GM19452 (cell line): ENCODE data around the gene DNAJC11.
A peak's percentile ranks its signal among the peaks of the same experiment; 100 is the strongest.

Experiments
- ATAC-seq: cut with Tn5 transposase; IDR thresholded peaks from one replicate; pipeline ENCODE4 v1.9.1; 2021; ENCODE audit not compliant: unreplicated experiment

Gene DNAJC11

GRCh38 chr1:6627031-6627430, 74.6 kb downstream of the DNAJC11 start:
- no peak for ATAC-seq

GRCh38 chr1:6625584-6626149, 75.9 kb downstream of the DNAJC11 start:
- ATAC-seq: peak; percentile 38

GRCh38 chr1:6624710-6625583, 76.7 kb downstream of the DNAJC11 start, which contains the start of gene THAP3:
Gene THAP3 (plus strand): TSS chr1:6624868. CDS start chr1:6625219, 351 bp downstream.
- ATAC-seq: peak; percentile 78

- no peak for ATAC-seq
Measured at GRCh38 chr1:6623269-6623965, 78.2 kb downstream of the DNAJC11 start.

DNA sequence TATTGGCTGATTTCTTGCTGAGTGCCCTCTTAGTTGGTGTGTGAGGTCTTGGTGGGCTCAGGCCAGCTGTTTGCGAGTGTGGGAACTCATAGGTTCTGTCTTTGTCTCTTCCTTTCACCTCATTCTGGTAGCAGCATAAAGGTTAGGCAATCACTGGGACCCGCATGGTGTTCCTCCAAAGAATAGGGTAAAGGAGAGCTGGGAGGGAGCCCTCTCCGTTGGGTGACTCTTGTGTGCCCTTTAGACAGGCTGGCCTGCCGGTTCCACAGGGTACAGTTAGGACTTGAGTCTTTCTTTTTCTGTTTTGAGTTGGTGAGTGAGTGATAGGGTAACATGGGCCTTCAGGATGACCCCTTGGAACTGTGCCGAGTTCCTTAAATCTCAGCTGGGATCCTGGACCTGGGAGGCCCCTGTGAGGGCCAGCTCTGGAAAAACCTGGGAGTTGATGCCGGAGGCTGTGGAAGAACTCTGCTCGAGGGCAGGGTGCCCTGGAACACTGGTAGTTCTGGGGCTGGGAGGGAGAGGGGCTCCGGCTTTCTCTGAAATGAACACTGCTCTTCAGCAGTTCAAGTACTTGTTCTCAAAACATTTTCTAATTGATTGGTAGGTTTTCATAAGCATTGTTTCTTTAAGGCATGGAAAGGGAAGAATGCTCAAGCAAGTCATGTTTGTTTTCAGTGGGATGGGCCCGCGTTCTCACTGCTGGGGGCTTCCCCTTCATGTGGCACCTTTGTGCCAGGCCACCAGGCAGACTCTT, 79.0 kb downstream of the DNAJC11 start:
- ATAC-seq: no peak

DNA sequence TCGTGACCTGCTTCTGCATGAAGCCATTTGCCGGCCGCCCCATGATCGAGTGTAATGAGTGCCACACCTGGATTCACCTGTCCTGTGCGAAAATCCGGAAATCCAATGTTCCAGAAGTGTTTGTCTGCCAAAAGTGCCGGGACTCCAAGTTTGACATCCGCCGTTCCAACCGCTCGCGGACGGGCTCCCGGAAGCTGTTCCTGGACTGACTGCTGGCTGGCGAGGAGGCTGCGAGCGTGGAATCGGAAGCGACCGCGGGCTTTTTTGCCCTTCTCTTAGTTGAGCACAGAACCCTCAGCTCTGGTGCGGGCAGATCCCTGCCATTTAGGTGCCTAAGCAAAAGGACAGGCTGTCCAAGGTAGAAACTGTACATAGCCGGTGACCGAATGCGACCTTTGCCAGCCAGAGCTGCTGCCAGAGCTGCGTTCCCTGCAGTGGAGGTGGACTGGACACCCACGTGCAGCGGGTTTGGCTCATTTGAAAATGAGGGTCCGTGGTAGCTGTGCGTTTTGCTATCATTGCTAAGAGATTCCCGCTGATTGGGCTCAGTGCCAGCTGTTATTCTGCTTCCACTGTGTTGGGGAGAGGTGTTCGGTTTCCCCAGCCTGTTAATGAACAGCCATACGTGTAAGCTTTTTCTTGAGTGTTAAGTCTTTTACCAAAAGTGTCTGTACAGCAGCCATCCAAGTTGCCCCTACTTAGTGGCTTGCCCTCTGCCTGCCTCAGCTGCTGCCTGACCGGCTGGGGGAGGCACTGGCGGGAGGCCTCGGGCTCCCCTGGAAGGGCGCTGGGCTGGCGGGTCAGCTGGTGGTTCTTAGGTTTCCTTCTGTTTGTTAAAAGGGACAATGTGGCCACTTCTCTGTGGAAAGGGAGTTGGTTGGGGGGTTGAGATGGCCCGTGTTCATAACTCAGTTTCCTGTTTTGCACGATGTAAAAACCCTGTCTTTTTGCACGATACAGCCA, 79.9 kb downstream of the DNAJC11 start:
- no peak for ATAC-seq

- no peak for ATAC-seq
Measured at GRCh38 chr1:6619045-6619444, 82.6 kb downstream of the DNAJC11 start.

DNA sequence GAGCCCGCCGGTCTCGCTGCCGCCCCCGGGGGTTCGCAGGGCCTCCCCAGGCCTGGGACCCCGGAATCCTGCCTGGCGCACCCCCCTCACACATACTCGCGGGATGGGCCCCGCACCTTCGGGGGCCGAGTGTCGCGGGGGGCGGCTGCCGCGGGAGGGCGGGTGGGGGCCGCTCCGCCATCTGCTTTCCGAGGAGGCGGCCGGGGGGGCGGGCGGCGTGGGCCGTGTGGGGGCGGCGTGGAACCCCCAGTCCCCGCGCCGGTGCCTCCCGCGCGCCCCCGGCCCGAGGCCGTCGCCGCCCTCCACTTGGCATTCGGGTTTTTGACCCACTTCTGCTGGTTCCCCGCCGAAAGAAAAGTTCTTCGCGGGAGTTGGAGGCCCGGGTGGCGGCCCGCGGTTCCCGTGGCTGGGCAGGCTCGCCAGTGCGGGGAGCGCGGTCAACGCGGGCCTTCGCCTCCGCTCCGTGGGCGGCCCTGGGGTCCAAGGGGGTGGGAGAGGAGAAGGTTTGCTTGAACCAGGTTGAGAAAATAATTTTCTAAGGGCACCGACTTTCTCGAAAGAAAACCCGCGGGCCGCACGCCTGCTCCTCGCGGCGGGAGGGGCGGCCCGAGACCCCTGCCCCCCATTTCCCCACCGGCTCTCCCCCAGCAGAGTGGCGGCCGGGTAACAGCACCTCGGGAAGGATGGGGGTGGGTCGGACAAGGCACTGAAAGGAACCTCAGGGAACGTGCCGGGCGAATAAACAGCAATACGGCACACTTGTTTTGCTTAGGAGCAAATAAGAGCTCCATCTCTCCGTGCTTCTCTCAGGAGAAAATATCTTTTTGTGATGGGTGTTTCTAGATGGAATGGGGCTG, 86.5 kb downstream of the DNAJC11 start:
- no peak for ATAC-seq

- ATAC-seq: no peak
Measured at GRCh38 chr1:6614019-6614928, 87.3 kb downstream of the DNAJC11 start.

DNA sequence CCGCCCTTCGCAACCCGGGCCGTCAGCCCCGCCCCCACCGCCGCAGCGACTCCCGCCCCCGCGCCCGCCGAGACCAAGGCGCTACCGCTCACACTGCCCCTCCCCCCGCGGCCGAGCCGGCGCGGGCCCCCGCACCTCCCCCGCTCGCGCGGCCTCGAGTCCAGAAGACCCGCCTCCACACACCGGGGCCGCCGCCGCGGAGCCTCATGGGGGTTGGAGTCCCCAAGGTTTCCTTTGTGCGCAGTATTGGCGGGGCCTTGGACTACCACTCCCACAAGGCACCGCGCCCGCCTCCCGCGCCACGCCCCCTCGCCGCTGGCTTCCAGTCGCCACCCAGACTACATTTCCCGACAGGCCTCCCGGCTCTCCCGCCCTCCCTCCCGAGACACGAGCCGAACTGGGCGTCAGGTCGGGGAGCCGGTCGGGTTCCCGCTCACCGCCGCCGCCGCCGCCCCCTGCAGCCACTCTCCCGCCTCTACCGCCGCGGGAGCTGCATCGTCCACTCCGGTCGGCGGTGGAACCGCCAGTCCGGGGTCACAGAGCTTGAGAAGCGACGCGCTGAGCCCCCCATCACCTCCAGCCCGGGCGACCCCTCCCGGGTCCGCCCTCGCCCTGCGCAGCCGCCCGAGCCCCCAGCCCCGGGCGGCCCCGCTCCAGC, 88.1 kb downstream of the DNAJC11 start, which contains the start of gene PHF13:
TSS of gene PHF13 (plus strand) at position 371 of the 658 bp plus-strand sequence. CDS start 336 bp downstream, outside the sequence.
- peak; percentile 89 for ATAC-seq

DNA sequence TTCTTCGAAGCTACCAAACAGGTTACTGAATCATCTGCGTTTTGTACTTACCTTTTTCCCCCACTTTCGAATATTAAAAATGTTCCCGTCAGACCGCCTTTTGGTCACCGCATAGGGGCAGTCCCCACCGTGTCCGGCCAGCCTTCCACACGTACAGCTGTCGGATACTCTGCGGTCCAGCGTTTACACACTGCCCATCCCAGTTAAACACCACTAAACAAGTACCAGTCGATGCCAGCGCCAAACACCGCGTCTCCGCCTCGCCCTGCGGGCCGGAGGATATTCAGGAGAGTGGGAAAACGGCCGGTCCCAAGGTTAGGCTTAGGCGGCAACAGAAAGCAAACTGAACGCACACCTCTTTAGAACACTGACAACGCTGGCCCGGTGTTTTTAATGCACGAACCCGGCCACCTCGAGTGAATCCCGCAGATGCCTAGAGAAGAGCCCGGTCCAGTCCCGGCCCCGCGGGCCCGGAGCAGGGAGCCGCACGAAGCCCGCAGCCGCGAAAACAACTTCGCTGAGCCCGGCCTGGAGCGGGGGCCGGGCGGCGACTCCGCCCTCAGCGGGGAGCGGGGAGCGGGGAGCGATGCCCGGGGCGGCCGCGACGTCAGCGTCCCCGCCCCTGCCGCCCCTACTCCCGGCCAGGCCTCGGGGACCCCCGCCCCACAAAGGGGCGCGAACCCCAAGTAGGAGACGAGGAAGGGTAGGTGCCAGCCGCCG, 88.8 kb downstream of the DNAJC11 start:
- ATAC-seq: peak; percentile 29

DNA sequence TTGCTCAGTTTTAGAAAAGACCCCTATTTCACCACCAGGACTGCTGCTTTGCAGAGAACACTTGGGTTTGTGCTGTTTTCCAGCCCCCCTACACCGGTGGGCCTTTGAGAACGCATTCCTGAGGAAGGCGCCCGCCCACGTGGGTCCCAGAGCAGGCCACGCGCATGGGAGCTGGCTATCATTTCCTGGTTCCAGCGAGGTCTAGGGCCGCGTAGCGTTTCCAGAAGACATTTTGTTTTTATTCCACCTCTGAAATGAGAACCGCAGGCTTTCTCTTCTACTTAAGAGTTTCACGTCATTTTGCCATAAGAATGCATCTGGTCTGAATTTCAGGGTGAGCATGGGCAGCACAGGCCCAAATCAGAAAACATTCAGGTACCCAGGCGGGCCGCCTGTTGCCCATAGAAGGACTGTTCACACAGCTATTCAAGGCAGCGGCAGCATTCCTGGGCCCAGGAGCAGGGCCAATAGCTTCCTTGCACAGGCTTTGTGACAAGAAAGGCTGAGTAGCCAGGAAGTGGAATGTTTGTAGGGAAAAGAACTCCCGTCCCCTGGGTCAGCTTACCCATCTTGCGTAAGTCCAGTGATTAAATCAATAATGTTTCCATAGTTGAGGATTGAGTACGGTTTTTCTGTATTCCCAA, 97.6 kb downstream of the DNAJC11 start:
- ATAC-seq: no peak

DNA sequence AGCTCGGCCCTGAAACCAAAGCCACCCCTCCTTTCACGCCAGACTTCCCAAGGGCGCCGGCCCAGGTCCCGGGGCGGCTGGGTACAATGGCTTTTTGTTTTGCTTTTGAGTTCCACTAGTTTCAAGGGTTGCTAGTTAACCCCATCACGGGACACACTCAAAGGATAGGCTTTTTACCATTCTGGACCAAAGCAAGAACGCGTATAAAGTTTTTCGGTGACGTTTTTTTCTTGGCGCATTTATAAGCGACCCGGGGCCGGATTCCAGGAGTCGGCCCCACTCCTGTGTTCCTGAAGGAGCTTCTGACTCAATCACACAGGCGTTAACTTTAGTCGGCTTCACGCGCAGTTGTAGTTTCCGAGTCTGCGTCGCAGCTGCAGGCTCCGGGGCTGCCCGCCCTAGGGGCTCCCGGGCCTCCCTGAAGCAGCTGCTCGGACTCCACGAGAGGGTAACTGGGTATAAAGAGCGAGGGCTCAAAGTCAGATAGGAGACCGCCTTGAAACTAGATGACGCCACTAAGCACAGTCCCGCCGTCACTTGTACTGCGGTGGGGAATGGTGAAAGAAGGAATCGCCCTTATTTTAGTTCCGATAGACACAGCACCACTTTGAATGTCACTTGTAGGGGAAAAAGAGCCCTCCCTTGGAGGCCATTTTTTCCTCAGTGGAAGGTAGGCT, 98.2 kb downstream of the DNAJC11 start:
- peak; percentile 38 for ATAC-seq

DNA sequence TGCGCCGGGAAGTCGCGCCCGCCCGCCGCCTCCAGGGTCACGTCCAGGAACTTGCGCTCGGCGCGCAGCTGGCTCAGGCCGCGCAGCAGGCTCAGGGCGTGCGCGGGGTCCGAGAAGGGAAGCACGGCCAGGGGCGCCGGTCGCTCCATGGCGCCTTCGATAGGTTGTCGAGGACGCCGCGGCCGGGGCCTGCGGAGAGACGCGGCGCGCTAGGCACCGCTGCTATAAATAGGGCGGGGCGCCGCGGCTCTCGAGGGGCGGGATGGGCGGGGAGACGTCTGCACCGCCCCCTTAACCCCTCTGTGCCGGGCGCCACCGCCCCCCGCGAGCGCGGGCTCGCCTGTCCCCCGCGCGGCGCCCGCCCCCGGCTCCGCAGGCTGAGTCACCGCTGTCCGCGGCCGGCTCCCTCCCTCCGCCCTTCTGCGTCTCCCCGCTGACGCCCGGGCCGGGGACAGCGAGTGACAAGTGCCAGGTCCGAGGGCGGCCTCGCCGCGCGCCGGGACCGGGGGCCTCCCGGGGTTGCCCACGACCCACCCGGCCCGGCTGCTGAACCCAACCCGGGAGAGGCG, 98.9 kb downstream of the DNAJC11 start, which contains the start of gene KLHL21:
TSS of gene KLHL21 (minus strand) at position 201 of the 569 bp plus-strand sequence. CDS start at position 149, 52 bp downstream.
- peak; percentile 59 for ATAC-seq
